GM12878 (cell line): Measurements from ENCODE around the gene MCM3AP.

ENCODE experiments used
- CREM ChIP-seq: IDR thresholded peaks from 2 replicates; pipeline ENCODE4 v1.6.1; 2014; ENCODE audit warnings: antibody characterized with exemption, low read depth
- SIN3A ChIP-seq: IDR thresholded peaks from 2 replicates; pipeline ENCODE4 v1.6.1; 2012; ENCODE audit warnings: low read depth, low read length, improper control_type of control experiment
- SMAD5 ChIP-seq: IDR thresholded peaks from 2 replicates; pipeline ENCODE4 v1.6.1; 2016; ENCODE audit warnings: antibody characterized with exemption, low read depth
- SP1 ChIP-seq: IDR thresholded peaks from one replicate; pipeline ENCODE4 v1.6.1; 2011; ENCODE audit warnings: low read depth, low read length
- ZNF24 ChIP-seq: fragments of 450-650 bp; IDR thresholded peaks from 2 replicates; pipeline ENCODE4 v1.6.1; 2017; ENCODE audit warnings: antibody characterized with exemption, mild to moderate bottlenecking
- TF ChIP-seq, protein P1 (sequence below): IDR thresholded peaks from 2 replicates; pipeline ENCODE4 v1.6.1; 2012; ENCODE audit warnings: low read depth, low read length, improper control_type of control experiment
- TF ChIP-seq, protein P2 (sequence below): fragments of 450-650 bp; IDR thresholded peaks from 2 replicates; pipeline ENCODE4 v1.6.1; 2016; ENCODE audit warnings: mild to moderate bottlenecking
- TF ChIP-seq, protein P3 (sequence below): IDR thresholded peaks from 2 replicates; pipeline ENCODE4 v1.6.1; 2012; ENCODE audit warnings: mild to moderate bottlenecking, low read depth, low read length
- TF ChIP-seq, protein P4 (sequence below): fragments of 150-350 bp; IDR thresholded peaks from 2 replicates; pipeline ENCODE4 v1.6.1; 2014; ENCODE audit warnings: mild to moderate bottlenecking, low read depth, low read length

DNA sequence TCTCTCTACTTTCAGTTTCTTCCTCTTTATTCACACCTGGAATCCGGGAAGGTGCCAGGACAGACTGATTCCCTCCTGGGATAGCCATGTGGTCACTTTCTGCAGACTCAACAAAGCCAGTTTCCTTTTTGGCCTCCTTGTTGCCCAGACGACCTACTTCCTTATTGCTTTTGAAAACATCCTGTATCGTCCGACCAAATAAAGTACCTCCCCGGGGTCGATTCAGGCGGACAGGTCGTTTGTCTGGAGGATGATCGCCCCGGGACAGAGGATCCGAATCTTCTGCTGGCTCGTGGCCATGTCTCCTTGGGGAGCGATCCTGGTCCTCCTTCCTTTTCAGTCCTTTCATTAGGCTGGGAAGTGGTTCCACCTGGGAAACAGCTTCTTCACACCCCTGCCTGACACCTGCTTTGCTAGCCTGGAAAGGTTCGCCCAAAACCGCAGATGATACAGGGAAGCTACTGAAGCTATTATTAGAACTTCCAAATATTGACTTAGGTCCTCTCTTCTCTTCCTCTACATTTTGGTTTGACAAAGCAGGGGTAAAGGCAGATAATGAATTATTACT is 1.2 kb downstream of the MCM3AP start:
- TF ChIP-seq SP1, result no peak
- TF ChIP-seq CREM, result no peak
- TF ChIP-seq ZNF24, result no peak
- TF ChIP-seq, protein P1, sequence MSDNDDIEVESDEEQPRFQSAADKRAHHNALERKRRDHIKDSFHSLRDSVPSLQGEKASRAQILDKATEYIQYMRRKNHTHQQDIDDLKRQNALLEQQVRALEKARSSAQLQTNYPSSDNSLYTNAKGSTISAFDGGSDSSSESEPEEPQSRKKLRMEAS, result no peak
- TF ChIP-seq, protein P2, sequence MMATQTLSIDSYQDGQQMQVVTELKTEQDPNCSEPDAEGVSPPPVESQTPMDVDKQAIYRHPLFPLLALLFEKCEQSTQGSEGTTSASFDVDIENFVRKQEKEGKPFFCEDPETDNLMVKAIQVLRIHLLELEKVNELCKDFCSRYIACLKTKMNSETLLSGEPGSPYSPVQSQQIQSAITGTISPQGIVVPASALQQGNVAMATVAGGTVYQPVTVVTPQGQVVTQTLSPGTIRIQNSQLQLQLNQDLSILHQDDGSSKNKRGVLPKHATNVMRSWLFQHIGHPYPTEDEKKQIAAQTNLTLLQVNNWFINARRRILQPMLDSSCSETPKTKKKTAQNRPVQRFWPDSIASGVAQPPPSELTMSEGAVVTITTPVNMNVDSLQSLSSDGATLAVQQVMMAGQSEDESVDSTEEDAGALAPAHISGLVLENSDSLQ, result no peak
- TF ChIP-seq, protein P3, sequence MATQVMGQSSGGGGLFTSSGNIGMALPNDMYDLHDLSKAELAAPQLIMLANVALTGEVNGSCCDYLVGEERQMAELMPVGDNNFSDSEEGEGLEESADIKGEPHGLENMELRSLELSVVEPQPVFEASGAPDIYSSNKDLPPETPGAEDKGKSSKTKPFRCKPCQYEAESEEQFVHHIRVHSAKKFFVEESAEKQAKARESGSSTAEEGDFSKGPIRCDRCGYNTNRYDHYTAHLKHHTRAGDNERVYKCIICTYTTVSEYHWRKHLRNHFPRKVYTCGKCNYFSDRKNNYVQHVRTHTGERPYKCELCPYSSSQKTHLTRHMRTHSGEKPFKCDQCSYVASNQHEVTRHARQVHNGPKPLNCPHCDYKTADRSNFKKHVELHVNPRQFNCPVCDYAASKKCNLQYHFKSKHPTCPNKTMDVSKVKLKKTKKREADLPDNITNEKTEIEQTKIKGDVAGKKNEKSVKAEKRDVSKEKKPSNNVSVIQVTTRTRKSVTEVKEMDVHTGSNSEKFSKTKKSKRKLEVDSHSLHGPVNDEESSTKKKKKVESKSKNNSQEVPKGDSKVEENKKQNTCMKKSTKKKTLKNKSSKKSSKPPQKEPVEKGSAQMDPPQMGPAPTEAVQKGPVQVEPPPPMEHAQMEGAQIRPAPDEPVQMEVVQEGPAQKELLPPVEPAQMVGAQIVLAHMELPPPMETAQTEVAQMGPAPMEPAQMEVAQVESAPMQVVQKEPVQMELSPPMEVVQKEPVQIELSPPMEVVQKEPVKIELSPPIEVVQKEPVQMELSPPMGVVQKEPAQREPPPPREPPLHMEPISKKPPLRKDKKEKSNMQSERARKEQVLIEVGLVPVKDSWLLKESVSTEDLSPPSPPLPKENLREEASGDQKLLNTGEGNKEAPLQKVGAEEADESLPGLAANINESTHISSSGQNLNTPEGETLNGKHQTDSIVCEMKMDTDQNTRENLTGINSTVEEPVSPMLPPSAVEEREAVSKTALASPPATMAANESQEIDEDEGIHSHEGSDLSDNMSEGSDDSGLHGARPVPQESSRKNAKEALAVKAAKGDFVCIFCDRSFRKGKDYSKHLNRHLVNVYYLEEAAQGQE, result no peak
- no peak for TF ChIP-seq SIN3A
- TF ChIP-seq, protein P4, sequence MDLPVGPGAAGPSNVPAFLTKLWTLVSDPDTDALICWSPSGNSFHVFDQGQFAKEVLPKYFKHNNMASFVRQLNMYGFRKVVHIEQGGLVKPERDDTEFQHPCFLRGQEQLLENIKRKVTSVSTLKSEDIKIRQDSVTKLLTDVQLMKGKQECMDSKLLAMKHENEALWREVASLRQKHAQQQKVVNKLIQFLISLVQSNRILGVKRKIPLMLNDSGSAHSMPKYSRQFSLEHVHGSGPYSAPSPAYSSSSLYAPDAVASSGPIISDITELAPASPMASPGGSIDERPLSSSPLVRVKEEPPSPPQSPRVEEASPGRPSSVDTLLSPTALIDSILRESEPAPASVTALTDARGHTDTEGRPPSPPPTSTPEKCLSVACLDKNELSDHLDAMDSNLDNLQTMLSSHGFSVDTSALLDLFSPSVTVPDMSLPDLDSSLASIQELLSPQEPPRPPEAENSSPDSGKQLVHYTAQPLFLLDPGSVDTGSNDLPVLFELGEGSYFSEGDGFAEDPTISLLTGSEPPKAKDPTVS, result no peak
- TF ChIP-seq SMAD5, result no peak
